Measurements from ENCODE around the gene C1QTNF6.

The C1QTNF6 gene

DNA sequence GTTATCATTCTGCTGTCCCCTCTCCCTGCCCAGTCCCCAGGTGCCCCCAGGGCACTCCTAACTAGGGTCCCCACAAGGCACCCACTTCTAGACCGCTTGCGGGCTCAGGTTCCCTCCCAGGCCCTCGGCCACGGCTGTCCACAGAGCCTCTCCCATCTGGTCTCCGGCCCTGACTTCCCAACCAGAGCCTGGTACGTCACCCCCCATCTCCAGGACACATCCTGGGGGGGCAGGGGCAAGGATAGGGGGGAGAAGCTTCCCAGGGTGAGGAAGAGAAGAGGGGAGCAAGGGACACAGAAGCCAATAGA, 23.8 kb upstream of the C1QTNF6 start:
- H3K4me2 ChIP-seq (ENCODE audit: low read depth, low read length, poor library complexity, severe bottlenecking) = no peak overlapping the region
- no peak overlapping the region for H2AFZ ChIP-seq (ENCODE audit: low read length)
- H3K79me2 ChIP-seq (ENCODE audit: insufficient read depth, low read length) = no peaks in the 10 kb centered on the region
- TF ChIP-seq, protein P1, sequence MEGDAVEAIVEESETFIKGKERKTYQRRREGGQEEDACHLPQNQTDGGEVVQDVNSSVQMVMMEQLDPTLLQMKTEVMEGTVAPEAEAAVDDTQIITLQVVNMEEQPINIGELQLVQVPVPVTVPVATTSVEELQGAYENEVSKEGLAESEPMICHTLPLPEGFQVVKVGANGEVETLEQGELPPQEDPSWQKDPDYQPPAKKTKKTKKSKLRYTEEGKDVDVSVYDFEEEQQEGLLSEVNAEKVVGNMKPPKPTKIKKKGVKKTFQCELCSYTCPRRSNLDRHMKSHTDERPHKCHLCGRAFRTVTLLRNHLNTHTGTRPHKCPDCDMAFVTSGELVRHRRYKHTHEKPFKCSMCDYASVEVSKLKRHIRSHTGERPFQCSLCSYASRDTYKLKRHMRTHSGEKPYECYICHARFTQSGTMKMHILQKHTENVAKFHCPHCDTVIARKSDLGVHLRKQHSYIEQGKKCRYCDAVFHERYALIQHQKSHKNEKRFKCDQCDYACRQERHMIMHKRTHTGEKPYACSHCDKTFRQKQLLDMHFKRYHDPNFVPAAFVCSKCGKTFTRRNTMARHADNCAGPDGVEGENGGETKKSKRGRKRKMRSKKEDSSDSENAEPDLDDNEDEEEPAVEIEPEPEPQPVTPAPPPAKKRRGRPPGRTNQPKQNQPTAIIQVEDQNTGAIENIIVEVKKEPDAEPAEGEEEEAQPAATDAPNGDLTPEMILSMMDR (conservative IDR thresholded peaks at IDR 0.05; ENCODE audit: low read length) = no peak
- no peak for TF ChIP-seq EZH2phosphoT487 (IDR thresholded peaks at IDR 0.05; ENCODE audit: borderline replicate concordance)
- no peaks in the 10 kb centered on the region for H3F3A ChIP-seq (ENCODE audit: low read depth)
- H4K20me1 ChIP-seq (ENCODE audit: insufficient read depth, low read length, poor library complexity, severe bottlenecking) = no peaks in the 10 kb centered on the region
- no peak overlapping the region for H3K4me3 ChIP-seq (ENCODE audit: low read length, poor library complexity, severe bottlenecking)
- H3K9me2 ChIP-seq (replicated peaks; ENCODE audit: low read depth, low read length) = no peaks in the 10 kb centered on the region
- H3K9me3 ChIP-seq (ENCODE audit: insufficient read depth, low read depth, low read length) = no peaks in the 10 kb centered on the region
- no peak overlapping the region for H3K9ac ChIP-seq (ENCODE audit: low read depth, low read length, poor library complexity, severe bottlenecking)
- H3K36me3 ChIP-seq (ENCODE audit: insufficient read depth, low read length) = no peaks in the 10 kb centered on the region
- H3K4me1 ChIP-seq (ENCODE audit: insufficient read depth, low read length, poor library complexity, severe bottlenecking) = no peaks in the 10 kb centered on the region
- H3K27me3 ChIP-seq (ENCODE audit: insufficient read depth, low read length, poor library complexity, severe bottlenecking) = no peaks in the 10 kb centered on the region

DNA sequence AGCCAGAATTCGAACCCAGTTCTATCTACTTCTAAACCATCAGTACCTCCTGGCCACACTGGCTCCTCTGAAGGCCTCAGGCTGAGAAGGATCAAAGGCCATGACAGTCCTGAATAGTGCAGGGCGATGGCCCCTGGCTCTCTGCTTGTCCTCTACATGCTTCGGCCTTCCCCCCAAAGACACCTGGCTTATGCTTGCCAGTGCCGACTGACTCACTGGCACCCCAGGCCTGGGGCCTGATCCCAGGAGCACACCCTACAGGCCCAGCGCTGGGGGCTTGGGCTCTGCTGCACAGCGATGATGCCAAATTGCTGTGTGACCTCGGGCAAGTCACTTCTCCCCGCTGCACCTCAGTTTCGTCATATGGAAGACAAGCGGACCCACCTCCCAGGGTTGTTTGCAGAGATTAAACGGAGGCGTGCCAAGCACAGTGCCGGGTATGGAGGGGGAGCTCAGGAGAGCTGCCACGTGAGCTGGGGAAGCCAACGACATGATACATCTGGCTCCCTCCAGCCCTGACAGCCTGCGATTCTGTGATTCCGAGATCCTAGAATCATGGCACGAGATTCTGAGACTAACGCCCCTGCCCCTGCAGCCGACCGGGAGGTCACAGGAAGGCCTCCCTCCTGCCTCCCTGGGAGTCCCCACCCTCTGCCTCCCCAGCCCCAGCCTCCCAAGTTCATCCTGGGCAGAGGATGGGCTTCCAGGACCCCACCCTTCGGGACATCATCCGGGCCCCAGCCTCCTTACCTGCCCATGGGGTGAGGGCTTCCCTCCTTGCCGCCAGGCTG, 23.2 kb upstream of the C1QTNF6 start:
- no peaks in the 10 kb centered on the region for H3K9me2 ChIP-seq (replicated peaks; ENCODE audit: low read depth, low read length)

DNA sequence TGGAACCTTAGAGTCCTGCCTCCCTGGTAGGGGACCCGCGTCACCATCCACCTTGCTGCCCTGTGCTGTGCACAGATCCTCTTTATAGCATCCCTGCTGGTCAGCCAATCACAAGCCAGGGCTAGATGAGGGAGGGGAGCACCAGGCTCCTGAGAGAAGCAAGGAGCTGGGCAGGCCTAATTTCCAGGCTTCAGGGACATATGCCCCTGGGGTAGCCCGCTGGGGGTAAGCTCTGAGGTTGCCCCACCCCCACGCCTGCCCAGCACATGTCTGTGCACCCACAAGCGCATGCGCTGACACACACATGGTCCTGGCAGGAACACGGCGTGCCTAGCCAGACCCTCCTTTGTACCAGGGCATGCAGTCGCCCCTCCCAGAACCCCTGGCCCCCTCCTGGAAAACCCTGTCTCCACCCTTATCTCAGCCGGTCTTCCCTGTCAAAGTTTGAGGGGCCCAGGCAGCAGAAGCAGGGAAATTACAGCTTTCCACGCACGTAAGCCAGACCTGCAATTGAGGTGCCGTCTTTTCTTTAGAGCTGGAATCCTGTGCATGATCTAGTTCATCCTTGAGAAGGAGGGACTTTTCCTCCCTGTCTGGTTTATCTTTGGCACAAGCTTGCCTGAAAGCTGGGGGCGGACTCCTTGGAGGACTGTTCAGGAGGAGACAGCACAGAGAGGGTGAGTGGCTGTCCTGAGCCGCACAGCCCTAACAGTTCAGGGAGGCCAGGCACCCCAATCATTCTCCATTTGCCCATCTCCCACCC, 22.2 kb upstream of the C1QTNF6 start:
- Histone ChIP-seq H3K9me2 (replicated peaks; ENCODE audit: low read depth, low read length) (no peaks in the 10 kb centered on the region), H3F3A (ENCODE audit: low read depth) (no peaks in the 10 kb centered on the region), H4K20me1 (ENCODE audit: insufficient read depth, low read length, poor library complexity, severe bottlenecking) (no peaks in the 10 kb centered on the region), H3K9me3 (ENCODE audit: insufficient read depth, low read depth, low read length) (no peaks in the 10 kb centered on the region), H3K4me1 (ENCODE audit: insufficient read depth, low read length, poor library complexity, severe bottlenecking) (peaks cover 3% of the 10 kb centered on the region), H3K4me3 (ENCODE audit: low read length, poor library complexity, severe bottlenecking) (no peak overlapping the region), H3K27me3 (ENCODE audit: insufficient read depth, low read length, poor library complexity, severe bottlenecking) (no peaks in the 10 kb centered on the region), H3K36me3 (ENCODE audit: insufficient read depth, low read length) (no peaks in the 10 kb centered on the region), H3K9ac (ENCODE audit: low read depth, low read length, poor library complexity, severe bottlenecking) (no peak overlapping the region), H2AFZ (ENCODE audit: low read length) (no peak overlapping the region), H3K79me2 (ENCODE audit: insufficient read depth, low read length) (no peaks in the 10 kb centered on the region), H3K4me2 (ENCODE audit: low read depth, low read length, poor library complexity, severe bottlenecking) (no peak overlapping the region)
- TF ChIP-seq EZH2phosphoT487 (IDR thresholded peaks at IDR 0.05; ENCODE audit: borderline replicate concordance) = no peak
- TF ChIP-seq, protein P1 (conservative IDR thresholded peaks at IDR 0.05; ENCODE audit: low read length) = no peak

More for the DNA sequence above, 23.2 kb upstream of the C1QTNF6 start:
- Histone ChIP-seq H3K27me3 (ENCODE audit: insufficient read depth, low read length, poor library complexity, severe bottlenecking) (no peaks in the 10 kb centered on the region), H3K9me3 (ENCODE audit: insufficient read depth, low read depth, low read length) (no peaks in the 10 kb centered on the region), H3K36me3 (ENCODE audit: insufficient read depth, low read length) (no peaks in the 10 kb centered on the region), H2AFZ (ENCODE audit: low read length) (no peak overlapping the region), H3K4me3 (ENCODE audit: low read length, poor library complexity, severe bottlenecking) (no peak overlapping the region), H3K4me1 (ENCODE audit: insufficient read depth, low read length, poor library complexity, severe bottlenecking) (peaks cover 3% of the 10 kb centered on the region), H4K20me1 (ENCODE audit: insufficient read depth, low read length, poor library complexity, severe bottlenecking) (no peaks in the 10 kb centered on the region), H3F3A (ENCODE audit: low read depth) (no peaks in the 10 kb centered on the region), H3K79me2 (ENCODE audit: insufficient read depth, low read length) (no peaks in the 10 kb centered on the region), H3K9ac (ENCODE audit: low read depth, low read length, poor library complexity, severe bottlenecking) (no peak overlapping the region), H3K4me2 (ENCODE audit: low read depth, low read length, poor library complexity, severe bottlenecking) (no peak overlapping the region)
- TF ChIP-seq, protein P1 (conservative IDR thresholded peaks at IDR 0.05; ENCODE audit: low read length) = no peak

Measured in Loucy (cell line).